Middle frontal gyrus (tissue), 1 donor: Measurements from ENCODE around the gene U2SURP.
"Not testable (repeated sequence)": the region's sequence is repeated elsewhere in the genome, so short reads cannot be mapped to it uniquely, and the experiment has no call there.

ENCODE experiments used
- DNase-seq: peaks from one replicate; pipeline ENCODE4 v3.0.0-alpha.2; 2015; ENCODE audit warnings: low spot score; ENCODE audit errors: extremely low spot score

U2SURP gene

GRCh38 chr3:143070977-143071551 is 69.7 kb downstream of the U2SURP start:
- no peak for DNase-seq

GRCh38 chr3:143071776-143072175 is 70.4 kb downstream of the U2SURP start:
- DNase-seq: no peak

- DNase-seq: not testable (repeated sequence)
Observed at GRCh38 chr3:143072298-143073020, 71.1 kb downstream of the U2SURP start.

GRCh38 chr3:143073541-143073940 is 72.2 kb downstream of the U2SURP start:
- not testable (repeated sequence) for DNase-seq

GRCh38 chr3:143073983-143074382 is 72.6 kb downstream of the U2SURP start:
- not testable (repeated sequence) for DNase-seq

GRCh38 chr3:143078883-143079282 is 77.5 kb downstream of the U2SURP start:
- DNase-seq: no peak

GRCh38 chr3:143080196-143080595 is 78.8 kb downstream of the U2SURP start:
- no peak for DNase-seq

- no peak for DNase-seq
Observed at GRCh38 chr3:143081365-143081764, 80.0 kb downstream of the U2SURP start.

- no peak for DNase-seq
Observed at GRCh38 chr3:143081844-143082778, 80.7 kb downstream of the U2SURP start.

- DNase-seq: no peak
Observed at GRCh38 chr3:143083781-143084180, 82.4 kb downstream of the U2SURP start.

- no peak for DNase-seq
Observed at GRCh38 chr3:143084856-143085731, 83.7 kb downstream of the U2SURP start.

GRCh38 chr3:143088835-143089234 is 87.5 kb downstream of the U2SURP start:
- no peak for DNase-seq

GRCh38 chr3:143089965-143090364 is 88.6 kb downstream of the U2SURP start:
- no peak for DNase-seq

- DNase-seq: no peak
Observed at GRCh38 chr3:143090486-143090885, 89.1 kb downstream of the U2SURP start.

GRCh38 chr3:143090976-143091837 is 89.8 kb downstream of the U2SURP start:
- DNase-seq: no peak

GRCh38 chr3:143092191-143092590 is 90.8 kb downstream of the U2SURP start:
- DNase-seq: no peak

GRCh38 chr3:143095813-143096212 is 94.4 kb downstream of the U2SURP start:
- no peak for DNase-seq

GRCh38 chr3:143098032-143098764 is 96.8 kb downstream of the U2SURP start:
- no peak for DNase-seq

- DNase-seq: no peak
Observed at GRCh38 chr3:143099210-143099609, 97.8 kb downstream of the U2SURP start.
